ENCODE results near the gene TMEM183A.

TMEM183A gene

GRCh38 chr1:203048555-203049051 lies 41.4 kb downstream of the TMEM183A start:
- no peak for FAIRE-seq

GRCh38 chr1:203049077-203049476 lies 41.9 kb downstream of the TMEM183A start:
- FAIRE-seq = no peak

GRCh38 chr1:203049576-203050180 lies 42.5 kb downstream of the TMEM183A start:
- no peak for FAIRE-seq

- no peak for FAIRE-seq
Observed at GRCh38 chr1:203050826-203051225, 43.7 kb downstream of the TMEM183A start.

- no peak for FAIRE-seq
Observed at GRCh38 chr1:203051841-203052324, 44.7 kb downstream of the TMEM183A start.

- FAIRE-seq = no peak
Observed at GRCh38 chr1:203052601-203053000, 45.4 kb downstream of the TMEM183A start.

GRCh38 chr1:203054184-203054583 lies 47.0 kb downstream of the TMEM183A start:
- FAIRE-seq = no peak

- FAIRE-seq = no peak
Observed at GRCh38 chr1:203054642-203055041, 47.5 kb downstream of the TMEM183A start.

GRCh38 chr1:203055161-203055799 lies 48.1 kb downstream of the TMEM183A start:
- FAIRE-seq = no peak

GRCh38 chr1:203056012-203056411 lies 48.8 kb downstream of the TMEM183A start:
- no peak for FAIRE-seq

GRCh38 chr1:203056516-203056915 lies 49.3 kb downstream of the TMEM183A start:
- FAIRE-seq = no peak

- FAIRE-seq = no peak
Observed at GRCh38 chr1:203057911-203058675, 50.9 kb downstream of the TMEM183A start.

- FAIRE-seq = no peak
Observed at GRCh38 chr1:203058676-203058935, 51.4 kb downstream of the TMEM183A start.

GRCh38 chr1:203059485-203059884 lies 52.3 kb downstream of the TMEM183A start:
- no peak for FAIRE-seq

GRCh38 chr1:203060115-203060514 lies 52.9 kb downstream of the TMEM183A start:
- FAIRE-seq = no peak

GRCh38 chr1:203063287-203063686 lies 56.1 kb downstream of the TMEM183A start:
- FAIRE-seq = no peak

GRCh38 chr1:203065191-203065590 lies 58.0 kb downstream of the TMEM183A start:
- no peak for FAIRE-seq

GRCh38 chr1:203065986-203066385 lies 58.8 kb downstream of the TMEM183A start:
- no peak for FAIRE-seq

GRCh38 chr1:203066965-203067364 lies 59.8 kb downstream of the TMEM183A start:
- no peak for FAIRE-seq

- no peak for FAIRE-seq
Observed at GRCh38 chr1:203069030-203069747, 62.0 kb downstream of the TMEM183A start.

- FAIRE-seq = no peak
Observed at GRCh38 chr1:203072002-203072602, 64.9 kb downstream of the TMEM183A start.

GRCh38 chr1:203072911-203073310 lies 65.7 kb downstream of the TMEM183A start:
- FAIRE-seq = no peak

- FAIRE-seq = no peak
Observed at GRCh38 chr1:203073469-203073868, 66.3 kb downstream of the TMEM183A start.

Measured in TTC549 (cell line).